Measurements from ENCODE around the gene QRFP. TPM values are rescaled to one million over a fixed set of nuclear protein-coding genes. Genes with fewer than 3 reads are reported as not detected.

Gene QRFP
- total RNA-seq, 4 donors from 2014 or later, result not detected

- Histone ChIP-seq H3K4me3 (replicated peaks in 1 of 3) (no peak overlapping the region), H3K36me3 (no peaks in the 10 kb centered on the region), H3K4me1 (peaks cover 9 to 28% of the 10 kb centered on the region in 2 donors), H3K27me3 (peaks cover 9% of the 10 kb centered on the region), H3K9me3 (no peaks in the 10 kb centered on the region), H3K27ac (no peak overlapping the region)
- DNase-seq, result no peak
- TF ChIP-seq POLR2A (IDR thresholded peaks at IDR 0.05) (no peak), CTCF (IDR thresholded peaks at IDR 0.05) (no peak)
- 4 to 13% methylated on average over 6 to 22 of the region's 32 CpGs for WGBS, 2 donors
- intact Hi-C loops (cut with DNase I), result loop anchor here (2.0 to 5.0 kb wide), 2 partner anchors 73 to 235 kb away; no protein-coding TSS in a partner anchor
Observed at GRCh38 chr9:130940027-130940549, 43.5 kb upstream of the QRFP start.

GRCh38 chr9:130939405-130940026 is 42.9 kb upstream of the QRFP start:
- H3K9me3 ChIP-seq, result no peaks in the 10 kb centered on the region
- DNase-seq, result no peak
- H3K4me1 ChIP-seq, result peaks cover 9 to 28% of the 10 kb centered on the region in 2 donors
- intact Hi-C loops (cut with DNase I), result loop anchor here (2.0 to 5.0 kb wide), 3 partner anchors 72 to 235 kb away; no protein-coding TSS in a partner anchor
- H3K36me3 ChIP-seq, result no peaks in the 10 kb centered on the region
- peaks cover 9% of the 10 kb centered on the region for H3K27me3 ChIP-seq
- H3K4me3 ChIP-seq (replicated peaks in 1 of 3), result peak overlapping the region in 1 of 3 donors; percentile 37
- no peak overlapping the region for H3K27ac ChIP-seq
- WGBS, 2 donors, result 2 to 3% methylated on average over 16 to 36 of the region's 75 CpGs
- TF ChIP-seq CTCF (IDR thresholded peaks at IDR 0.05) (no peak), POLR2A (IDR thresholded peaks at IDR 0.05) (no peak)

- Histone ChIP-seq H3K4me1 (peaks cover 9 to 28% of the 10 kb centered on the region in 2 donors), H3K4me3 (replicated peaks in 1 of 3) (peak within 1 kb of the TSS in 1 of 3 donors; percentile 37), H3K36me3 (no peaks in the 10 kb centered on the region), H3K9me3 (no peaks in the 10 kb centered on the region), H3K27ac (no peak within 1 kb of the TSS), H3K27me3 (peaks cover 9% of the 10 kb centered on the region)
- WGBS, 2 donors, result 1% methylated on average over 38 to 43 of the region's 98 CpGs
- intact Hi-C loops (cut with DNase I), result loop anchor here (5.0 kb wide), 1 partner anchor 172 kb away; no protein-coding TSS in a partner anchor
- no peak for DNase-seq
- peak in 1 of 6 experiments; percentile 16 for TF ChIP-seq CTCF (IDR thresholded peaks at IDR 0.05)
- no peak for TF ChIP-seq POLR2A (IDR thresholded peaks at IDR 0.05)
Observed at GRCh38 chr9:130938652-130939404, 42.2 kb upstream of the QRFP start, which contains the start of gene FIBCD1. FIBCD1 (minus strand) TSS chr9:130939247; CDS start chr9:130938607, 640 bp downstream.

GRCh38 chr9:130938184-130938651 is 41.6 kb upstream of the QRFP start:
- 5 to 14% methylated on average over 2 to 8 of the region's 52 CpGs for WGBS, 2 donors
- Histone ChIP-seq H3K27ac (no peak overlapping the region), H3K27me3 (peaks cover 9% of the 10 kb centered on the region), H3K4me1 (peaks cover 9 to 28% of the 10 kb centered on the region in 2 donors), H3K4me3 (replicated peaks in 1 of 3) (peak overlapping the region in 1 of 3 donors; percentile 12), H3K9me3 (no peaks in the 10 kb centered on the region), H3K36me3 (no peaks in the 10 kb centered on the region)
- TF ChIP-seq POLR2A (IDR thresholded peaks at IDR 0.05) (no peak), CTCF (IDR thresholded peaks at IDR 0.05) (no peak)
- no peak for DNase-seq
- intact Hi-C loops (cut with DNase I), result loop anchor here (5.0 kb wide), 1 partner anchor 171 kb away; no protein-coding TSS in a partner anchor

Measured in thyroid gland (tissue), 4 donors.